Measurements from ENCODE around the gene DDAH1. TPM values are rescaled to one million over a fixed set of nuclear protein-coding genes. Genes with fewer than 3 reads are reported as not detected.

DDAH1 gene
- total and polyA plus RNA-seq, 2 of the 8 experiments (the other 6 are each of a cell fraction or from before 2014, with no cell fraction given) = 22.8 to 54.5 TPM

- H3K23me2 ChIP-seq (ENCODE audit: low read depth, low read length) = no peaks in the 10 kb centered on the region
- H2BK15ac ChIP-seq (ENCODE audit: low read length) = no peak overlapping the region
- H3K56ac ChIP-seq (replicated peaks; ENCODE audit: insufficient read length, low read depth, low read length) = no peak overlapping the region
- H3K14ac ChIP-seq (ENCODE audit: insufficient read length) = no peak overlapping the region
- peaks cover 0 to 4% (median 0%) of the 10 kb centered on the region in 4 experiments; a peak in 1 of 7 replicates for H3K4me1 ChIP-seq (replicated peaks in 1 of 4; ENCODE audit: control insufficient read depth in 3 of 4, insufficient read depth in 4 of 4, low read length in 3 of 4)
- no peak overlapping the region for H2AFZ ChIP-seq (ENCODE audit: low read length)
- FAIRE-seq (no peak), DNase-seq (ENCODE audit: low read depth in 1 of 2, low spot score in 2 of 2) (no peak)
- no peaks in the 10 kb centered on the region for H3K27me3 ChIP-seq (replicated peaks in 1 of 4; ENCODE audit: control insufficient read depth in 3 of 4, extremely low read depth in 1 of 4, insufficient read depth in 3 of 4, low read length in 3 of 4)
- no peaks in the 10 kb centered on the region for H3K79me1 ChIP-seq (ENCODE audit: low read depth, low read length)
- no peak overlapping the region for H2AK5ac ChIP-seq (ENCODE audit: low read depth, low read length)
- H2BK120ac ChIP-seq (replicated peaks; ENCODE audit: low read depth, low read length) = no peak overlapping the region
- no peak overlapping the region for H4K5ac ChIP-seq (ENCODE audit: insufficient read length, low read depth, low read length)
- H2BK5ac ChIP-seq (ENCODE audit: low read depth, low read length) = no peak overlapping the region
- H3K4me3 ChIP-seq (ENCODE audit: extremely low read depth in 1 of 4, insufficient read depth in 2 of 4, low read depth in 3 of 4, low read length in 4 of 4) = no peak overlapping the region
- no peaks in the 10 kb centered on the region for H3K36me3 ChIP-seq (ENCODE audit: control insufficient read depth in 2 of 4, insufficient read depth in 4 of 4, low read length in 3 of 4)
- no peaks in the 10 kb centered on the region for H3K79me2 ChIP-seq (ENCODE audit: control insufficient read depth in 1 of 2, insufficient read depth in 2 of 2, low read length in 2 of 2)
- H2BK12ac ChIP-seq (ENCODE audit: low read depth, low read length) = no peak overlapping the region
- H3K27ac ChIP-seq (ENCODE audit: low read depth, low read length) = no peak overlapping the region
- no peak overlapping the region for H3K4ac ChIP-seq (replicated peaks; ENCODE audit: insufficient read length, low read depth, low read length)
- WGBS, 2 experiments (ENCODE audit: extremely low coverage in 1 of 2, insufficient coverage in 1 of 2, insufficient read length in 1 of 2, insufficient replicate concordance in 2 of 2, low coverage in 1 of 2, low lambda C conversion rate in 2 of 2, missing lambda C conversion rate in 1 of 2) = 79% methylated on average over 2 of the region's 2 CpGs; no CpG with 5 or more reads in 1 of the 2 experiments
- H3K23ac ChIP-seq (ENCODE audit: insufficient read length) = no peak overlapping the region
- no peak overlapping the region for H4K91ac ChIP-seq (replicated peaks; ENCODE audit: insufficient read length, low read length)
- H3K9me3 ChIP-seq (ENCODE audit: insufficient read depth in 2 of 2, low read depth in 1 of 2, low read length in 1 of 2) = peaks cover 5 to 7% of the 10 kb centered on the region in 2 experiments; a peak in 1 of 4 replicates
- H3K18ac ChIP-seq (ENCODE audit: extremely low read depth, low read length) = no peak overlapping the region
- H3K9ac ChIP-seq (replicated peaks in 1 of 4; ENCODE audit: extremely low read depth in 1 of 4, low read depth in 3 of 4, low read length in 3 of 4) = no peak overlapping the region
- POLR2A ChIA-PET (ENCODE audit: partially characterized antibody) = no interaction called here
- H3K4me2 ChIP-seq (ENCODE audit: insufficient read depth in 1 of 2, low read depth in 2 of 2, low read length in 2 of 2) = no peak overlapping the region
- H2BK20ac ChIP-seq (ENCODE audit: low read length) = no peak overlapping the region
- CTCF ChIA-PET (ENCODE audit: partially characterized antibody) = interaction anchor here (0.6 to 0.8 kb wide), 2 partner anchors 8 to 88 kb away, joined by 3 read pairs; no protein-coding TSS in a partner anchor
- H4K20me1 ChIP-seq (replicated peaks in 1 of 2; ENCODE audit: control insufficient read depth in 1 of 2, insufficient read depth in 2 of 2, low read length in 2 of 2) = no peaks in the 10 kb centered on the region
- H4K8ac ChIP-seq (ENCODE audit: extremely low read depth, insufficient read depth, low read length) = no peak overlapping the region
- TF ChIP-seq GABPA (IDR thresholded peaks at IDR 0.05; ENCODE audit: borderline replicate concordance, insufficient read depth, low read length) = no peak
- TF ChIP-seq TAF1 (IDR thresholded peaks at IDR 0.05; ENCODE audit: low read depth, low read length) = no peak
- no peak for TF ChIP-seq BCL11A (IDR thresholded peaks at IDR 0.05; ENCODE audit: low read depth in 2 of 2, low read length in 2 of 2)
- TF ChIP-seq CBX8 (IDR thresholded peaks at IDR 0.05; ENCODE audit: borderline replicate concordance, low read depth, low read length) = no peak
- no peak for TF ChIP-seq JUND (IDR thresholded peaks at IDR 0.05; ENCODE audit: low read length)
- no peak for TF ChIP-seq TBP (IDR thresholded peaks at IDR 0.05; ENCODE audit: low read depth, low read length)
- no peak for TF ChIP-seq SIRT6 (IDR thresholded peaks at IDR 0.05; ENCODE audit: low read length)
- no peak for TF ChIP-seq CHD1 (IDR thresholded peaks at IDR 0.05; ENCODE audit: low read depth, low read length)
- no peak for TF ChIP-seq PHF8 (conservative IDR thresholded peaks at IDR 0.05; ENCODE audit: low read depth, low read length)
- no peak for TF ChIP-seq SP4 (IDR thresholded peaks at IDR 0.05; ENCODE audit: low read length)
- no peak for TF ChIP-seq POLR2A (IDR thresholded peaks at IDR 0.05; ENCODE audit: control extremely low read depth in 1 of 2, low read depth in 2 of 2, low read length in 2 of 2)
- TF ChIP-seq NANOG (IDR thresholded peaks at IDR 0.05; ENCODE audit: insufficient read depth, low read depth, low read length, poor library complexity, severe bottlenecking) = no peak
- TF ChIP-seq CTCF (IDR thresholded peaks at IDR 0.05; ENCODE audit: control extremely low read depth in 1 of 3, insufficient read depth in 1 of 3, low read depth in 1 of 3, low read length in 3 of 3) = no peak
These were observed 86.4 kb downstream of the DDAH1 start for GRCh38 chr1:85378534-85378933.
